Endothelial cell of umbilical vein (primary cell): ENCODE results near the gene PRSS3.
"Not testable (repeated sequence)": the region's sequence is repeated elsewhere in the genome, so short reads cannot be mapped to it uniquely, and the experiment has no call there.

Experiments
- EZH2 ChIP-seq: IDR thresholded peaks from 2 replicates; pipeline ENCODE4 v1.6.1; 2012; ENCODE audit warnings: borderline replicate concordance, low read depth, mild to moderate bottlenecking, moderate library complexity, low read length, inconsistent platforms; ENCODE audit not compliant: severe bottlenecking
- FOS ChIP-seq: IDR thresholded peaks from 2 replicates; pipeline ENCODE4 v1.6.1; 2011; ENCODE audit warnings: mild to moderate bottlenecking, low read length, moderate library complexity, borderline replicate concordance; ENCODE audit not compliant: insufficient read depth
- GATA2 ChIP-seq: IDR thresholded peaks from 2 replicates; pipeline ENCODE4 v1.7.0; 2011; ENCODE audit warnings: low read depth, mild to moderate bottlenecking, moderate library complexity, mixed read lengths, low read length; ENCODE audit not compliant: insufficient read length, insufficient read depth
- JUN ChIP-seq: IDR thresholded peaks from 2 replicates; pipeline ENCODE4 v1.6.1; 2011; ENCODE audit warnings: borderline replicate concordance, low read depth; ENCODE audit not compliant: insufficient read length, insufficient read depth
- POLR2A ChIP-seq: IDR thresholded peaks from 2 replicates; pipeline ENCODE4 v1.6.1; 2012; ENCODE audit warnings: low read depth, mild to moderate bottlenecking, control low read depth, low read length
- POLR2AphosphoS5 ChIP-seq: IDR thresholded peaks from 2 replicates; pipeline ENCODE4 v1.6.1; 2012; ENCODE audit warnings: low read depth, mild to moderate bottlenecking, control low read depth, low read length, moderate library complexity; ENCODE audit not compliant: insufficient read depth
- TF ChIP-seq, protein P1 (sequence below), 2 donors: IDR thresholded peaks; 1 replicate in 1 of 2; 2 replicates in 1 of 2; pipeline ENCODE4 v1.5.1; 2011; ENCODE audit warnings: low read length in 2 of 2, mild to moderate bottlenecking in 2 of 2, moderate library complexity in 2 of 2, control low read depth in 1 of 2, inconsistent platforms in 1 of 2, low read depth in 1 of 2; ENCODE audit not compliant: insufficient read depth in 1 of 2; ENCODE audit errors: extremely low read depth in 1 of 2
- TF ChIP-seq, protein P2 (sequence below): IDR thresholded peaks from 2 replicates; pipeline ENCODE4 v1.6.1; 2011; ENCODE audit not compliant: insufficient read depth, insufficient read length

DNA sequence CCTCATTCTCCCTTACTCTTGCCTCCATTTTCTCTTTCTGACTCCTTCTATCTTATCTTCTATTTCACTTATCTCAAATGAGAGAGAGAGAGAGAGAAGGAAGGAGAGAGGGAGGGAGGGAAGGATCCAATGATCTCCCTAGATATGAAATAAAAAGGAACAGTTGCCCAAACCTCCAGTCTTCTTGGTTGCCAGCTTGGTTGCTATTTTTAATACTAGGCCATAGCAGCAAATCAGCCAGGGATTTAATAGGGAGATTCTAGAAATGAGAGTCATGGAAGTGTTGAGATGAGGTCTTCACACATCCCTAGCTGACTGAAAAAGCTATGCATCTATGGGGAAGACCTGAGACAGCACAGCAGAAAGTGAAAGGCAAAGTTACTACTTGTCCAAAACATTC, 22.2 kb upstream of the PRSS3 start:
- TF ChIP-seq GATA2, POLR2A, EZH2, POLR2AphosphoS5, JUN, FOS: not testable (repeated sequence)
- TF ChIP-seq, protein P1, sequence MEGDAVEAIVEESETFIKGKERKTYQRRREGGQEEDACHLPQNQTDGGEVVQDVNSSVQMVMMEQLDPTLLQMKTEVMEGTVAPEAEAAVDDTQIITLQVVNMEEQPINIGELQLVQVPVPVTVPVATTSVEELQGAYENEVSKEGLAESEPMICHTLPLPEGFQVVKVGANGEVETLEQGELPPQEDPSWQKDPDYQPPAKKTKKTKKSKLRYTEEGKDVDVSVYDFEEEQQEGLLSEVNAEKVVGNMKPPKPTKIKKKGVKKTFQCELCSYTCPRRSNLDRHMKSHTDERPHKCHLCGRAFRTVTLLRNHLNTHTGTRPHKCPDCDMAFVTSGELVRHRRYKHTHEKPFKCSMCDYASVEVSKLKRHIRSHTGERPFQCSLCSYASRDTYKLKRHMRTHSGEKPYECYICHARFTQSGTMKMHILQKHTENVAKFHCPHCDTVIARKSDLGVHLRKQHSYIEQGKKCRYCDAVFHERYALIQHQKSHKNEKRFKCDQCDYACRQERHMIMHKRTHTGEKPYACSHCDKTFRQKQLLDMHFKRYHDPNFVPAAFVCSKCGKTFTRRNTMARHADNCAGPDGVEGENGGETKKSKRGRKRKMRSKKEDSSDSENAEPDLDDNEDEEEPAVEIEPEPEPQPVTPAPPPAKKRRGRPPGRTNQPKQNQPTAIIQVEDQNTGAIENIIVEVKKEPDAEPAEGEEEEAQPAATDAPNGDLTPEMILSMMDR (IDR thresholded peaks at IDR 0.05; ENCODE audit: extremely low read depth in 1 of 2, insufficient read depth in 1 of 2, low read depth in 1 of 2, low read length in 2 of 2), result not testable (repeated sequence)
- TF ChIP-seq, protein P2, sequence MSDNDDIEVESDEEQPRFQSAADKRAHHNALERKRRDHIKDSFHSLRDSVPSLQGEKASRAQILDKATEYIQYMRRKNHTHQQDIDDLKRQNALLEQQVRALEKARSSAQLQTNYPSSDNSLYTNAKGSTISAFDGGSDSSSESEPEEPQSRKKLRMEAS, result not testable (repeated sequence)
